Measurements from ENCODE around the gene SLC17A5.
"Not testable (repeated sequence)": the region's sequence is repeated elsewhere in the genome, so short reads cannot be mapped to it uniquely, and the experiment has no call there.

Gene SLC17A5, protein sequence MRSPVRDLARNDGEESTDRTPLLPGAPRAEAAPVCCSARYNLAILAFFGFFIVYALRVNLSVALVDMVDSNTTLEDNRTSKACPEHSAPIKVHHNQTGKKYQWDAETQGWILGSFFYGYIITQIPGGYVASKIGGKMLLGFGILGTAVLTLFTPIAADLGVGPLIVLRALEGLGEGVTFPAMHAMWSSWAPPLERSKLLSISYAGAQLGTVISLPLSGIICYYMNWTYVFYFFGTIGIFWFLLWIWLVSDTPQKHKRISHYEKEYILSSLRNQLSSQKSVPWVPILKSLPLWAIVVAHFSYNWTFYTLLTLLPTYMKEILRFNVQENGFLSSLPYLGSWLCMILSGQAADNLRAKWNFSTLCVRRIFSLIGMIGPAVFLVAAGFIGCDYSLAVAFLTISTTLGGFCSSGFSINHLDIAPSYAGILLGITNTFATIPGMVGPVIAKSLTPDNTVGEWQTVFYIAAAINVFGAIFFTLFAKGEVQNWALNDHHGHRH

DNA sequence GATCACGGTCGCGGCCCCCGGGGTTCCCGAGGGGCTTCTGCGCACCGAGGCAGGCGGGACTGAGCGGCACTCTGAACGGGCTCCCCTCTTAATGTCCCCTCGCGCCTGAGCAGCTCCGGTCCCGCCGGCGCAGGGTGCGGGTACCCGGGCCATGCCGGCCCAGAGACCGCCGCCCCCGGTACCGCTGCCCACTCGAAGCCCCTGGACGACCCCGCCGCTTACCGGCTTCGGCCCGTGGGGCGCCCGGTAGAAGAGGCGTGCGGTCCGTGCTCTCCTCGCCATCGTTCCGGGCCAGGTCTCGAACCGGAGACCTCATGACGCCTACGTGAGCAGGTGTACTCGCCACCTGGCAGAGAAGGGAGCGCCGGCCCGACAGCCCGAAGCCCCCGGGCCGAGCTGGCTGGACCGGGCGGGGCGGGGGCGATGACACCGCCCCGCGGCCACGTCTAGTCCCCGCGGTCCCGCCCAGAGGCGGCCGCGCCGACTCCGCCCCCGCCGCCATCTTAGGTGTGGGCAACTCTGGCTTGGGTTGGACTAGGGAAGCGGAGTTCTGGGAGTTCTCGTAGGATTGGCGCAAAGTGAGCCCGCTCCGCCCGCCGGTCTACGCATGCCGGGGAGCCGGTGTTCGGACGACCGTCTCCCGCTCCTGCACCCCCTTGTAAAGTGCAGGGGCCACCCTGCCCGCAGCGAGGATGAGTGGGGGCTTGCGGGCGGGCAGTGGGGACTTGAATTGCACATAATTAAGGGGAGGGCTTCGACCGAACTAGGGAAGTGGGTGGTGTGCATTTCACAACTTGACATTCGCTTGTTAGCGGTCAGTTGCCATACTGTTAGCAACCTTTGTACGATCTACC lies at the start of gene SLC17A5:
Gene SLC17A5, minus strand, starts transcription at position 422 of the 854 bp plus-strand sequence. Its CDS starts 106 bp downstream, at position 316.
- peak; percentile 61 to 81 for DNase-seq (ENCODE audit: extremely low read depth in 1 of 2, low read depth in 1 of 2)

DNA sequence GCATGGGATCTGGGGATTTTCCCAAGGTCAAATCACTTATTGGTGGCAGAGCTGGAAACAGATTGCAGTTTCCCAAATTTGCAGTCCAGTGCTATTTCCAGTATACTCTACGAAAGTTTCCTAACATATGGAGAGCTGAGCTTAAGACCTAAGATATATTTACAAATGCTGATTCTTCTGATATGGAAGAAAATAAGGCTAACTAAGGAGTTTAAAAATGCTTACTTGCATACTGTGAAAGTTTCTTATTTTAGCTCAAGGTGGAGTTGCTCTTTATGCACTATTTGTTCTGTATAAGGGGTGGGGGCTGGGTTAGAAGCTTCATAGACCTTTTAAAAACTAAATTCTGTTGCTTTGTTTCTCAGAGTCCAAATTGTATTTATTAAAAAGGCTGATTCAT lies 49.7 kb upstream of the SLC17A5 start:
- no peak for DNase-seq (ENCODE audit: extremely low read depth in 1 of 2, low read depth in 1 of 2)

DNA sequence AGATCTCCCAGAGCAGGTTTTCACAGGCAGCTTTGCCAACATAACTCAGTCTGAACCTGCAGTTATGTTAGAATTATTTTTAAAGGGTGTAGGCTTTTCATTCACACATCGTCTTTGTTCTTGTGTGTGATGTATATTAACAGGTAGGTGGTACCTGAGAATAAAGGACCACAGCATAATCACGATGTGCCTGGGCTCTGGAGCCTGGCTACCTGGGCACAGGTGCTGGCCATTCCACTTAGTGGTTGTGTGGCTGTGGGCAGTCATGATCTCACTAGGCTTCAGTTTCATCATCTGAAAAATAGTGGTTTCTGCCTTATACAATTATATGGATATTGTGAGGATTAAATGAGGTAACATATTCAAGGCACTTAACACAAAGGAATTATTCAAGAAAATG lies 48.7 kb upstream of the SLC17A5 start:
- DNase-seq (ENCODE audit: extremely low read depth in 1 of 2, low read depth in 1 of 2): no peak

DNA sequence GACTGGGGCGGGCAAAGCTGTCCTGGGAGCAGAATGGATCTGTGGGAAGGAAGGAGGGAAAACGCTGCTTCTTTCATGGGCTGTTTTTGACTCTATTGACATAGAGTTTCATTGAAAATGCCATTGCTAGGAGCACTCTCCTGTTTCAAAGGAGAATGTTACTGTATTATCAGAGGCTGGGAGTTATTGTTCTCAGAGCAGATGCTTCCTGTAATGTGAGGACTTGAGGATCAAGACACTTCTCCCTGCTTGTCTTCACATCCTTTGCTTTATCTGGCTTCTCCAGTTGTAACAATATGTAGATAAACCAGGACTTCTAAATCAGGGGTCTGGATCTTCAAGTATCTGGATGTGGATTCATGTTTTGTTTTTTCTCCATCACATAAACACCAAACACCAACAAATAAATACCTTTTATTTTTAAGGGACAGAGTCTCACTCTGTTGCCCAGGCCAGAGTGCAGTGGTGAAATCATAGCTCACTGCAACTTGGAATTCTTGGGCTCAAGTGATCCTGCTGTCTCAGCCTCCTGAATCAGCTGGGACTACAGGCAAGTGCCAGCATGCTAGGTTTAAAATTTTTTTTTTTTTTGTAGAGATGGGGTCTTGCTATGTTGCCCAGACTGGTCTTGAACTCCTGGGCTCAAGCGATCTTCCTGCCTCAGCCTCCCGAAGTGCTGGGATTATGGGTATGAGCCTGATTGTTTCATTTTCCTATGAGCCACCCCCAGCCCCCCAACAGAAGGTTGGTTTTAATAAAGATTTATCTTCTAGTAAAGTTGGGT lies 46.1 kb upstream of the SLC17A5 start:
- no peak for DNase-seq (ENCODE audit: extremely low read depth in 1 of 2, low read depth in 1 of 2)

DNA sequence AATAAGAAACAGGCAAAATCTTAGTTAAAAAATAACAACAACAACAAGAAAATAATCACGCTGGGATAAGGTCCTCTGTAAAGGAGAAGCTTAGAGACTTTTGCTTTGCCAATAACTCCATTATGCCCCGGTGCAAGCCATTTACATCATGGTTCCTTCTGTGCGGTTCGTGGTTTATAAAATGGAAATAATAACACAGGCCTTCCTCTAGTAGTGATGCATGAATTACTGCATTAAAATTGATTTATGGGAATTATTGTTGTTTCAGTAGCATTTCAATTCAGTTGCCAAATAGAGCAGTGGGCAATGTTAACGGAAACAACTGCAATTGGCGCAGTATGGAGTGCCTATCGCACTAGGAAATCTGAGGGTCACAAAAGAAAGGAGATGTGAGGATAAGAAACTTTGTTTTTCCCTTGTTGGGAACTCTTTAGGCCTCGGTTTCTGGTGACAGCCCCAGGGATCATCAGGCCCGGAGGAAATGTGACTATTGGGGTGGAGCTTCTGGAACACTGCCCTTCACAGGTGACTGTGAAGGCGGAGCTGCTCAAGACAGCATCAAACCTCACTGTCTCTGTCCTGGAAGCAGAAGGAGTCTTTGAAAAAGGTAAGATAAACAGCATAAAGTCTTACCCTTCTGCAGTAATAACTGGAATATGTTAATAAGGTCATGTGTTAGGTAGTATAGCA lies 43.3 kb upstream of the SLC17A5 start:
- DNase-seq (ENCODE audit: extremely low read depth in 1 of 2, low read depth in 1 of 2): no peak

DNA sequence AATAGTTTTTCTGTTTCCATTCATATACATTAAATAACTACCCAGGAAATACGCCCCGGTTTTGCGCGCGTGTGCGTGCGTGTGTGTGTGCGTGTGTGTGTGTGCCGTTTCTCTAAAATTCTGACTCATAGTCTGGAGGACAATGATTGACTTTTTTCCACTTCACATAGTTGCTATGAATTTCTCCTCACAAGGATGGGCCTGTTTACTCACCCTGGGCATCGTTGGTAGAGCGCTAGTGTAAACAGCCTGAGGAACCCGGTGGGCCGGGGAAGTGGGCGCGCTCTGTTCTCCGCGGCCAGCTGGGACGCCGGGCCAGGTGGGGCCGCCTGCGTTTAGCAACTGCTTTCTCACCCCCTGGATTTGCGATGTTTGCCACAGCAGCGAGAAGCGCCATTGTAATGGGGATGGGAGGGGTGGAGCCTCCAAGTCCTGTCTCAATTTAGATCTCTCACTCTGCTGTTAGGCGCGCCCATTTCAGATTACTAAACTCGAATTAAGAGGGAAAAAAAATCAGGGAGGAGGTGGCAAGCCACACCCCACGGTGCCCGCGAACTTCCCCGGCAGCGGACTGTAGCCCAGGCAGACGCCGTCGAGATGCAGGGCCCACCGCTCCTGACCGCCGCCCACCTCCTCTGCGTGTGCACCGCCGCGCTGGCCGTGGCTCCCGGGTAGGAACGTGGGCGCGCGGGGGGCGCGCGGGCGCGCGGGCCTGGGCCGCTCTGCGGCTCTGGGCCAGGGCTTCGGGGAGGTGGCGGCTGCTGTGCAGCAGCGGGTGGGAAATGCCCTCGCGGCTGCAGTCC lies 42.0 kb upstream of the SLC17A5 start, which contains the start of gene CD109:
Gene CD109, plus strand, starts transcription at position 585 of the 803 bp plus-strand sequence. Its CDS starts 13 bp downstream, at position 598.
- DNase-seq (ENCODE audit: extremely low read depth in 1 of 2, low read depth in 1 of 2): peak in 1 of 2 donors; percentile 23

DNA sequence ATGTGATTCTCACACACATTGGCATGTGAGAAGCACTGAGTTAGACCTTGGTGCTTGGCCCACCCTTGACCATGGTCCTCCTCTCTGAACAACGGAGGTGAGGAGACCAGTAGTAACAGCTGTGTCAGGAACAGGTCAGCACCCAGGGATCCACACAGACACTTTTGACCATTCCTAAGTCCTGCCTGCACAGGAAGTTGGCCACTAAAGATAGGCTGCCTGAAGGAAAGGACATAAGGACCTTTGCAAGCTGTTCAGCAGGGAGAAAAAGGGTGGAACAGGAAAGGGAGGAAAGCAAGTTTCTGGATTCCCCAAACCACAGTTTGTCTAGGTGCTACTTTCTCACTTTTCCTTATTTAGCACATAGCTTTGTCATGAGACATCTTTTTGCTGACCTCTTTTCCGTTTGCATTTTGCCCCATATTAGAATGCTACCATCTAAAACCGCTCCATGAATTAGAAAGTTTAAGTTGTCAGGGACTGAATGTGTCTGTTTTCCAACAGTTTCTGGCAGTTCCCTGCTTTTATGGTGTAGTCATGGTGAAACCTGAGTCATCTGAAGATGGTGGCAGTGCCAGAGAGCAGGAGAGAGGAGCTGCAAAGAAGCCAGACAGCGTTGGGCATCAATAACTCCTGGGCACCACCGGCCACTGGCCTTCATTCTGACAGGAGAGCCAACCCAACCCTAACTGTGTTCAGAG lies 41.1 kb upstream of the SLC17A5 start:
- DNase-seq (ENCODE audit: extremely low read depth in 1 of 2, low read depth in 1 of 2): no peak

DNA sequence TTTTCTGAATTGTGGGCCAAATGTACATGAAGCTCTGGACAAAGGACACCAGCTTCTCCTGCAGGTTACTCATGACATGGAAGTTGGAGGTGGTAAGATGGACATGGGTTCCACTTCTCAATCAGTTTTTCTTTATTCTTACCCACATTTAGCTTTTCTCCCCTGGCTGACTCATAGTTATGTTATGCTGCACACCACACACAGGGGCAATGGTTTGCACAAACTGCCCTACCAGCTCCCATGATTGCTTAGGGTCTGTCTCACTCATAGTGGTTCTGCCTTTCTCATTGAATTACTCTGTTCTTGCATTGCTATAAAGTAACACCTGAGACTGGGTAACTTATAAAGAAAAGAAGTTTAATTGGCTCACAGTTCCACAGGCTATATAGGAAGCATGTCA lies 37.7 kb upstream of the SLC17A5 start:
- DNase-seq (ENCODE audit: extremely low read depth in 1 of 2, low read depth in 1 of 2): no peak

DNA sequence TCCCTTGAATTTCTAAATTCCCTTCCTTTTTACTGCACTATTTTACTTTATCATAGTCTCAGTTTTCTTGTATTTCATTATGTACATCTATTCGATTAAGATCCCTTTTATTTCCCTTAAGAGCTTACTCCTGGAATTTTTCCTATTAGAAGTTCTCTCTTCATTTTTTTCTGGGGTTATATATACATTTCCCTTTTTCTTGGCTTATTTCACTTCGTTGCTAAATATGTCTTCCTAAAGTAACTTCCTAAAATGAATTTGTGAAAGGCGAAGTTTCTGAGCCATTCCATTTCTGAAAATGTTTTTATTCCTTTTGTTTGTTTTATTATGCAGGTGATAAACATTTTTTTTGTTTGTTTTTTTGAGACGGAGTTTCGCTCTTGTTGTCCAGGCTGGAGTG lies 36.3 kb upstream of the SLC17A5 start:
- DNase-seq (ENCODE audit: extremely low read depth in 1 of 2, low read depth in 1 of 2): no peak

DNA sequence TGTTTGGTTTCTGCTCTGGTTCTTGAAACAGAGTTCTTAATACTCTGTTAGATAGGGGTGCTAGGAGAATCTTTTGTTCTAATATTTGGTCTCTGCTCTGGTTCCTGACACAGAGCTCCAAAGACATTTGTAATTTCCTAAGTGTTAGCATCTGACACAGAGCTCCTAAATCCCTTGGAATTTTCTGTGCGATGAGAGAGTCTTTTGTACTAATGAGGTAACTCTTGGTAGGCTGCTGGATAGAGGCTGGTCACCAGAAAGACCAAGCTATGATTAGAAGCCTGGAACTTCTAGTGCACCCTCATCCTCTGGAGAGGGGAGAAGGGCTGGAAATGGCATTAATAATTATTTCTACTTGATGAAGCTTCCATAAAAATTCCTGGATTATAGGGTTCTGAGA lies 34.6 kb upstream of the SLC17A5 start:
- DNase-seq (ENCODE audit: extremely low read depth in 1 of 2, low read depth in 1 of 2): no peak

DNA sequence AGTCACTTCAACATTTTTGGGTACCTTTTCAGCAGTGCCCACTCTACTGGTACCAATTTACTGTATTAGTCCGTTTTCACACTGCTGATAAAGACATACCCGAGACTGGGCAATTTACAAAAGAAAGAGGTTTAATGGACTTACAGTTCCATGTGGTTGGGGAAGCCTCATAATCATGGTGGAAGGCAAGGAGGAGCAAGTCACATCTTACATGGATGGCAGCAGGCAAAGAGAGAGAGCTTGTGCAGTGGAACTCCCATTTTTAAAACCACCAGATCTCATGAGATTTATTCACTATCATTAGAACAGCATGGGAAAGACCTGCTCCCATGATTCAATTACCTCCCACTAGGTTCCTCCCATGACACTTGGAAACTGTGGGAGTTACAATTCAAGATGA lies 29.8 kb upstream of the SLC17A5 start:
- not testable (repeated sequence) for DNase-seq (ENCODE audit: extremely low read depth in 1 of 2, low read depth in 1 of 2)

DNA sequence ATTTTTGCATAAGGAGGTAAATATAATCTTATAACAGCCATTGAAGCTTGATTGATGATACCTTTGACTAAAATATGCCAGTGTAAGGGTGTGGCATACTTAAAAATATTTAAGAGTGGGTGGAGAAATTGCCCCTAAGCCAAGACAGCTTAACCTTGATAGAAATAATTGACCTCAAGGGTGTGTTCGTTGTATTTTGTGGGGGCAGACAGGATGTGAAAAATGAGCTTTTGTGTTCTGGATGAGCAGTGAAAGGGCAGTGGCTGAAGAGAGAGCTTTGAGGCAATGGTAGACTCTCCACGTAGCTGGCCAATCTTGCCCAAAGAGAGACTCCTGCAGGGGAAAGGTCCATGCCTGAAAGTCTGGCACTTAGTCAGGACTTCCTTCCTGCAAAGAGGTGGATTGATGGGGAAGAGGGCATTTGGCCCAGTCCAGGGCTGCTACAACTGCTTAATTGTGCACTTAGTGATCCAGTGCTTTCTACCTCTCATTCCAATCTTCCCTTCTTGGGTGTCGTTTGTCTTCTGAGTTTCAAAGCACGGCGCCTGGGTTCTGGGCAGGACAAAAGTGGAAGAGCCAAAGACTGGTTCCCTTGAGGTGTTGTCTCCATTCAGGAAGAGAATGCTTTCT lies 26.6 kb upstream of the SLC17A5 start:
- no peak for DNase-seq (ENCODE audit: extremely low read depth in 1 of 2, low read depth in 1 of 2)

DNA sequence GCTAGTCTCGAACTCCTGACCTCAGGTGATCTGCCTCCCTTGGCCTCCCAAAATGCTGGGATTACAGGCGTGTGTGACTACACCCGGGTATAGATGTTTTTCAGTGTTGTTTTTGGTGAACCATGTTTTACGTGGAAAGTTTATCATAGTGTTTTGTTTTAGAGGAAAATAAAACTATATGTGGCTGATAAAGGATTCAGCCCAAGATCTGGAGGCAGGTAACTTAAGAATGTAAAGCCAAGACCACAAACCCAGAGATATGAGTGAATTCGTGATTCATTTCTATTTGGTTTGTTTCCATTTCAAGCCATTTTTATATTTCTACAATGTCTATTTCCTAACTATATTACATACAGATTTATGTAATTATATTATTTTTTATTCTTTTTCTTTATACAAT lies 26.1 kb upstream of the SLC17A5 start:
- DNase-seq (ENCODE audit: extremely low read depth in 1 of 2, low read depth in 1 of 2): not testable (repeated sequence)

DNA sequence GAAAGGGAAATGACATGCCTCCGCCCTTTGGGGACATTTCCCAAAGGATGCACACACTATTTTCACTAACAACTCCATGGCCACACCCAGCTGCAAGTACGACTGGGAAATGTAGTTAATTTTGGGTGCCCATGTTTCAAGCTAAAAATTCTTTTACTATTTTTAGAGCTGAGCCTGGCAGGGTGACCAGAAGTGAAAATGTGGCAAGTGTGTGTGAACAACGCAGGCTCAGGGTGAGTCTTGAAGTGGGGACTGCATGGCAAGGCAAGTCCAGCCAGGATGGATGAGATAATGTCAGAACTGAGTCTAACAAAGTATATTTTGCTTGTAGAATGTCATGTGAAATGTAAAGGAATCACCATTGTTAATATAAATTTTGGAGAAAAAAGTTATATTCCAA lies 25.2 kb upstream of the SLC17A5 start:
- no peak for DNase-seq (ENCODE audit: extremely low read depth in 1 of 2, low read depth in 1 of 2)

DNA sequence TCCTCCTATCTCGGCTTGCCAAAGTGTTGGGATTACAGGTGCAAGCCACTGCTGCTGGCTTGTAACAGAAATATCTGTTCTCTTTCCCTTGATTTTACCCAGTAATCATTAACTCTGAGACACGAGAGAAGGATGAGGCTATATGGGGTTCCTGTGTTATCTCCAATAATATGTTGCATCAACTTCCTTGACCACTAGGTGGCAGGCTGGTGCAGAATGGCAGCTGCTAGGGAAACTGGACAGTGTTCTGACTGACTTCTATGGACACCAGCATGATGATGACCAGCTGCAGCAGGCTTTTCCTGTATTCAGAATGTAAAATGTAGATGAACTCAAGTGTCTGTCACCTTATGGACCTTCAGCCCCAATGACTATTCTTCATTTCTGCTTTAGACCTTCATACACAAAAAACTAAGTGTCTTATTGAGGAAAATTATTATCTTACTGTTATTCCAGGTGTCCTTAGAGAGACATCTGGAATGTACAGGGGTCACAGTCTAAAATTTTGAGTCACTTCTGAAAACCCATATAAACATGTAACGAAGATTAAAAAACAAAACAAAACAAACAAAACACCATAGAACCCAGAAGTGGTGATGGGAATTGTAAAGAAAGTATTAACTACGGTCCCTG lies 21.8 kb upstream of the SLC17A5 start:
- peak in 1 of 2 donors; percentile 47 for DNase-seq (ENCODE audit: extremely low read depth in 1 of 2, low read depth in 1 of 2)

DNA sequence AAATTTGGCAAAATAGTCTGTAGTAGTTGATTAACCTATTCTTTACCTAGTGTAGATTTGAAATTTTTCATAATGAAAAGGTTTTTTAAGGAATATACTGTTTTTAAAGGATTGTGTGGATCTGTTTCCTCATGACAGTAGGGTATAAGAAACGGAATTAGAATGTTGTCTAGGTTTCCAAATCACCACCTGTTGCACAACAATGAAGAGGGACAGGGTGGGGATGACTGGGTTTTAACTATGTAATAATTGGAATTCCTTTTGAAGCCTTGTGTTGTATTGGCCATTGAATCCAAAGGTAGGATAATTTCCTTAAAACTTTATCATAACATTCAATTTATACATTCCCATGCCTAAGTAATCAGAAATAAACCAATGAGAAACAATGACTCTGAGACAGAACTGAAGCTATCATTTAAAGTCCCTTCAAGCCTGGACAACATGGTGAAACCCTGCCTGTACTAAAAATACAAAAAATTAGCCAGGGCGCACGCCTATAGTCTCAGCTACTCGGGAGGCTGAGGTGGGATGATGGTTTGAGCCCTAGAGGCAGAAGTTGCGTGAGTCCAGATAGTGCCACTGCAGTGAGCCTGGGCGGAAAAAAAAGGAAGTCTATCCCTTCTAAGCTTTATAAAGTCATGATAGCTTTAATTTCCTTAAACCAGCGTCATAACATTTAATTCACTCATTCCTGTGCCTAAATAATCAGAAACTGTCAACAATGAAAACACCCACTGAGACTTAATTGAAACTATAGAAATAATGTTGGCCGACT lies 18.3 kb upstream of the SLC17A5 start:
- DNase-seq (ENCODE audit: extremely low read depth in 1 of 2, low read depth in 1 of 2): no peak

DNA sequence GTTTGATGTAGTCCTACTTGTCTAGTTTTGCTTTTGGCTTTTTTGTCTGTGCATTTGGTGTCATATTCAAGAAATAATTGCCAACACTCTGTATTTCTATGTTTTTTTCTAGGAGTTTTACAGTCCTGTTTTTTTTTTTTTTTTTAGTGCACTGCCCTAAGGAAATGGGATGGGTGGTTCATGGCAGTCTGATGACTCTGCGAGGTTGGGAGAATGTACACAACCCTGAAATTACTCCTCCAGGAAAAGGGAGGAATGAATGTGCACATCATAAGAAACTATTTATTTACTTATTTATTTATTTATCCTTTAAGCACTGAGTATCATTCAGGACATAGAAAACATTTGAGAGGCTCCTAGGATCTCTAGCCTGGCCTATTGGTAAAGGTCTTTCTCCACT lies 15.2 kb upstream of the SLC17A5 start:
- no peak for DNase-seq (ENCODE audit: extremely low read depth in 1 of 2, low read depth in 1 of 2)

All from activated CD8-positive, alpha-beta memory T cell treated with anti-CD3 and anti-CD28 coated beads for 1 hour (primary cell).